A673 (cell line): ENCODE measurements around the gene TSC22D2. TPM values are rescaled to one million over a fixed set of nuclear protein-coding genes. Genes with fewer than 3 reads are reported as not detected.

Experiments
- BruUV-seq: library from RNA; stranded (reverse); fragments of 400-500 nt; replicated peaks from 2 replicates; lab custom pipeline; 2021; lab: Mats Ljungman, UMichigan
- CTCF ChIA-PET: fragments of 300-600 bp; sonication (Branson Sonifier 250); formaldehyde crosslinking; loops from one replicate; lab custom pipeline; 2022; ENCODE audit warnings: antibody characterized with exemption; lab: Charles Lee
- POLR2A ChIA-PET: fragments of 300-600 bp; sonication (Branson Sonifier 250); formaldehyde crosslinking; loops from one replicate; lab custom pipeline; 2022; ENCODE audit warnings: antibody characterized with exemption; ENCODE audit not compliant: low non-redundant PET; lab: Charles Lee
- DNase-seq: peaks from one replicate; pipeline ENCODE4 v3.0.0-alpha.2; 2015; ENCODE audit warnings: low spot score
- H3K27ac ChIP-seq: fragments of 200-600 bp; sonication (generic); 2 replicates; pipeline ENCODE4 v1.5.1; 2016; ENCODE audit warnings: mixed run types, low read depth, mild to moderate bottlenecking, mixed read lengths, antibody characterized with exemption, low read length; ENCODE audit not compliant: poor library complexity, severe bottlenecking
- H3K27me3 ChIP-seq: fragments of 200-600 bp; sonication (generic); replicated peaks from 2 replicates; pipeline ENCODE4 v1.6.1; 2017; ENCODE audit warnings: mixed run types, low read depth, mild to moderate bottlenecking, mixed read lengths, antibody characterized with exemption, low read length; ENCODE audit not compliant: insufficient read depth, poor library complexity
- H3K36me3 ChIP-seq: fragments of 200-600 bp; sonication (generic); 2 replicates; pipeline ENCODE4 v1.6.1; 2016; ENCODE audit warnings: mixed run types, mild to moderate bottlenecking, mixed read lengths, antibody characterized with exemption, low read length; ENCODE audit not compliant: insufficient read depth, poor library complexity, severe bottlenecking
- H3K4me1 ChIP-seq: fragments of 200-600 bp; sonication (generic); 2 replicates; pipeline ENCODE4 v1.6.1; 2017; ENCODE audit warnings: mixed run types, mild to moderate bottlenecking, mixed read lengths, antibody characterized with exemption, low read length; ENCODE audit not compliant: insufficient read depth, poor library complexity, severe bottlenecking
- H3K4me3 ChIP-seq: fragments of 200-600 bp; sonication (generic); 2 replicates; pipeline ENCODE4 v1.5.1; 2016; ENCODE audit warnings: low read depth, mixed run types, mild to moderate bottlenecking, mixed read lengths, low read length; ENCODE audit not compliant: poor library complexity, severe bottlenecking
- H3K9me3 ChIP-seq: fragments of 200-600 bp; sonication (generic); 2 replicates; pipeline ENCODE4 v1.6.1; 2016; ENCODE audit warnings: mixed run types, low read depth, mild to moderate bottlenecking, mixed read lengths, antibody characterized with exemption, low read length; ENCODE audit not compliant: poor library complexity, severe bottlenecking
- CTCF ChIP-seq: fragments of 300-800, 200-600 bp; sonication (generic); conservative IDR thresholded peaks from 2 replicates; pipeline ENCODE4 v1.5.1; 2017; ENCODE audit warnings: low read depth, mild to moderate bottlenecking, antibody characterized with exemption, low read length, moderate library complexity, mixed read lengths
- EZH2 ChIP-seq: fragments of 200-600 bp; sonication (generic); IDR thresholded peaks from 2 replicates; pipeline ENCODE4 v1.6.1; 2017; ENCODE audit warnings: borderline replicate concordance, low read depth, mild to moderate bottlenecking, mixed read lengths, antibody characterized with exemption, low read length; ENCODE audit not compliant: poor library complexity, severe bottlenecking
- intact Hi-C: fragments of 100-400 bp; cut with micrococcal nuclease; formaldehyde crosslinking; loops from one replicate; pipeline ENCODE4 v1.10.0; 2022; ENCODE audit not compliant: unreplicated experiment
- total RNA-seq: library from RNA; stranded (reverse); gene quantifications from 2 replicates; pipeline ENCODE4 v1.2.3, GENCODE V29; 2021

TSC22D2 gene
- total RNA-seq, 1 experiment from 2014 or later: 28.9 TPM

GRCh38 chr3:150467381-150467780 lies 59.3 kb downstream of the TSC22D2 start:
- Histone ChIP-seq H3K4me3 (no peak overlapping the region), H3K27me3 (no peaks in the 10 kb centered on the region), H3K4me1 (no peaks in the 10 kb centered on the region), H3K9me3 (no peaks in the 10 kb centered on the region), H3K27ac (no peak overlapping the region), H3K36me3 (no peaks in the 10 kb centered on the region)
- ChIA-PET POLR2A (no interaction called here), CTCF (no interaction called here)
- intact Hi-C loops: no loop called here
- no peak for TF ChIP-seq EZH2
- no peak for TF ChIP-seq CTCF
- no peak for DNase-seq
- no TSS peak for BruUV-seq

- peak; percentile 63 for DNase-seq
- no peaks in the 10 kb centered on the region for H3K27me3 ChIP-seq
- no TSS peak for BruUV-seq
- intact Hi-C loops: no loop called here
- POLR2A ChIA-PET: interaction anchor here (0.6 kb wide), 1 partner anchor 10 kb away, joined by 4 read pairs; no protein-coding TSS in a partner anchor
- H3K27ac ChIP-seq: no peak overlapping the region
- no peaks in the 10 kb centered on the region for H3K36me3 ChIP-seq
- CTCF ChIA-PET: no interaction called here
- no peaks in the 10 kb centered on the region for H3K9me3 ChIP-seq
- no peaks in the 10 kb centered on the region for H3K4me1 ChIP-seq
- H3K4me3 ChIP-seq: no peak overlapping the region
- TF ChIP-seq EZH2 (no peak), CTCF (no peak)
Measured at GRCh38 chr3:150469031-150469930, 61.2 kb downstream of the TSC22D2 start.

GRCh38 chr3:150469931-150470740 lies 62.0 kb downstream of the TSC22D2 start:
- BruUV-seq: no TSS peak
- Histone ChIP-seq H3K27me3 (no peaks in the 10 kb centered on the region), H3K36me3 (no peaks in the 10 kb centered on the region), H3K4me1 (no peaks in the 10 kb centered on the region), H3K4me3 (no peak overlapping the region), H3K9me3 (no peaks in the 10 kb centered on the region), H3K27ac (no peak overlapping the region)
- no peak for TF ChIP-seq EZH2
- no peak for TF ChIP-seq CTCF
- no peak for DNase-seq
- ChIA-PET POLR2A (interaction anchor here (0.7 kb wide), 1 partner anchor 62 kb away, joined by 4 read pairs; no protein-coding TSS in a partner anchor), CTCF (no interaction called here)
- intact Hi-C loops: no loop called here
